Activated CD8-positive, alpha-beta T cell treated with anti-CD3 and anti-CD28 coated beads for 36 hours (primary cell): ENCODE results near the gene TMEM139. TPM values are rescaled to one million over a fixed set of nuclear protein-coding genes. Genes with fewer than 3 reads are reported as not detected.

ENCODE experiments used
- ATAC-seq: fragments of 200-7000 bp; cut with Tn5 transposase; one replicate; pipeline ENCODE4 v1.10.0; 2021; ENCODE audit warnings: mild to moderate bottlenecking, moderate library complexity
- CTCF ChIA-PET: fragments of 350-600 bp; sonication (Branson Sonifier 250); formaldehyde crosslinking; loops from one replicate; lab custom pipeline; 2021; ENCODE audit warnings: antibody characterized with exemption; lab: Charles Lee
- POLR2A ChIA-PET: fragments of 350-600 bp; sonication (Branson Sonifier 250); formaldehyde crosslinking; loops from one replicate; lab custom pipeline; 2021; ENCODE audit warnings: antibody characterized with exemption; lab: Charles Lee
- DNase-seq: peaks from one replicate; pipeline ENCODE4 v3.0.0-alpha.2; 2020
- H3K27ac Mint-ChIP-seq: one replicate; pipeline ENCODE4 v1.8.0; 2021; ENCODE audit warnings: mild to moderate bottlenecking, mixed read lengths
- H3K27me3 Mint-ChIP-seq: one replicate; pipeline ENCODE4 v1.8.0; 2021; ENCODE audit warnings: mixed read lengths
- H3K36me3 Mint-ChIP-seq: one replicate; pipeline ENCODE4 v1.8.0; 2021; ENCODE audit warnings: low read depth, mixed read lengths
- H3K4me1 Mint-ChIP-seq: one replicate; pipeline ENCODE4 v1.8.0; 2021; ENCODE audit warnings: low read depth, mixed read lengths
- H3K4me3 Mint-ChIP-seq: one replicate; pipeline ENCODE4 v1.8.0; 2021; ENCODE audit warnings: mild to moderate bottlenecking, moderate library complexity, mixed read lengths
- H3K9me3 Mint-ChIP-seq: one replicate; pipeline ENCODE4 v1.8.0; 2021; ENCODE audit warnings: mixed read lengths
- CTCF ChIP-seq: fragments of 200-600 bp; IDR thresholded peaks from one replicate; pipeline ENCODE4 v1.8.0; 2022; ENCODE audit warnings: antibody characterized with exemption, mild to moderate bottlenecking
- intact Hi-C: fragments of 100-400 bp; cut with micrococcal nuclease; formaldehyde crosslinking; loops from one replicate; pipeline ENCODE4 v1.10.0; 2022
- total RNA-seq, 2 experiments: library from RNA; stranded (reverse); gene quantifications; one replicate each; pipeline ENCODE4 v1.2.3, GENCODE V29; 2021

Gene TMEM139
- total RNA-seq, 2 experiments from 2014 or later, result 1.6 to 2.0 TPM

GRCh38 chr7:143238289-143238980, 46.3 kb upstream of the TMEM139 start:
- CTCF ChIA-PET, result interaction anchor here (0.6 to 7.9 kb wide), 6 partner anchors 17 to 178 kb away, joined by 3 to 211 read pairs (median 16); no protein-coding TSS in a partner anchor
- Mint-ChIP-seq H3K27ac (no peak overlapping the region), H3K9me3 (peaks cover 23% of the 10 kb centered on the region), H3K4me1 (peaks cover 13% of the 10 kb centered on the region), H3K27me3 (no peaks in the 10 kb centered on the region), H3K4me3 (no peak overlapping the region), H3K36me3 (peaks cover 2% of the 10 kb centered on the region)
- intact Hi-C loops, result no loop called here
- no peak for ATAC-seq
- POLR2A ChIA-PET, result no interaction called here
- no peak for TF ChIP-seq CTCF
- DNase-seq, result no peak

- Mint-ChIP-seq H3K4me1 (peaks cover 26% of the 10 kb centered on the region), H3K27me3 (no peaks in the 10 kb centered on the region), H3K27ac (no peak overlapping the region), H3K4me3 (no peak overlapping the region), H3K36me3 (peaks cover 4% of the 10 kb centered on the region), H3K9me3 (peaks cover 23% of the 10 kb centered on the region)
- no peak for ATAC-seq
- intact Hi-C loops, result loop anchor here (1.0 to 2.0 kb wide), 2 partner anchors 66 to 177 kb away; no protein-coding TSS in a partner anchor
- ChIA-PET POLR2A (interaction anchor here (1.2 to 1.3 kb wide), 3 partner anchors 48 to 140 kb away, joined by 3 to 7 read pairs (median 3); partner anchors contain the start of gene CASP2), CTCF (interaction anchor here (0.6 to 7.9 kb wide), 45 partner anchors 8 to 246 kb away, joined by 3 to 211 read pairs (median 9); partner anchors contain the start of genes CASP2, CLCN1, EPHA1 and GSTK1)
- no peak for TF ChIP-seq CTCF
- DNase-seq, result no peak
Measured at GRCh38 chr7:143239813-143240212, 44.9 kb upstream of the TMEM139 start.

- ChIA-PET POLR2A (interaction anchor here (1.0 to 1.3 kb wide), 5 partner anchors 20 to 140 kb away, joined by 3 to 7 read pairs (median 3); partner anchors contain the start of gene CASP2), CTCF (interaction anchor here (0.6 to 7.9 kb wide), 59 partner anchors 8 to 264 kb away, joined by 3 to 211 read pairs (median 7); partner anchors contain the start of genes CASP2, CLCN1, EPHA1 and FAM131B)
- peaks cover 33% of the 10 kb centered on the region for H3K4me1 Mint-ChIP-seq
- H3K27ac Mint-ChIP-seq, result peak overlapping the region; percentile 49
- H3K36me3 Mint-ChIP-seq, result peaks cover 5% of the 10 kb centered on the region
- TF ChIP-seq CTCF, result peak; percentile 95
- peaks cover 21% of the 10 kb centered on the region for H3K9me3 Mint-ChIP-seq
- ATAC-seq (peak; percentile 82), DNase-seq (peak; percentile 84)
- peak overlapping the region; percentile 16 for H3K4me3 Mint-ChIP-seq
- intact Hi-C loops, result loop anchor here (1.0 to 2.0 kb wide), 2 partner anchors 66 to 176 kb away; no protein-coding TSS in a partner anchor
- H3K27me3 Mint-ChIP-seq, result no peaks in the 10 kb centered on the region
Measured at GRCh38 chr7:143240291-143241168, 44.2 kb upstream of the TMEM139 start.

GRCh38 chr7:143242306-143242705, 42.5 kb upstream of the TMEM139 start:
- no peaks in the 10 kb centered on the region for H3K27me3 Mint-ChIP-seq
- H3K4me3 Mint-ChIP-seq, result no peak overlapping the region
- ChIA-PET POLR2A (no interaction called here), CTCF (interaction anchor here (0.8 to 7.9 kb wide), 6 partner anchors 16 to 173 kb away, joined by 3 to 211 read pairs (median 10); no protein-coding TSS in a partner anchor)
- intact Hi-C loops, result no loop called here
- TF ChIP-seq CTCF, result no peak
- no peak for ATAC-seq
- peaks cover 49% of the 10 kb centered on the region for H3K4me1 Mint-ChIP-seq
- DNase-seq, result no peak
- peaks cover 7% of the 10 kb centered on the region for H3K36me3 Mint-ChIP-seq
- no peak overlapping the region for H3K27ac Mint-ChIP-seq
- H3K9me3 Mint-ChIP-seq, result peaks cover 11% of the 10 kb centered on the region
